Activated CD4-positive, alpha-beta memory T cell treated with anti-CD3 and anti-CD28 coated beads for 36 hours (primary cell): ENCODE data around the gene ZFYVE21. TPM values are rescaled to one million over a fixed set of nuclear protein-coding genes. Genes with fewer than 3 reads are reported as not detected.
A peak's percentile ranks its signal among the peaks of the same experiment; 100 is the strongest.

Experiments
- CTCF ChIA-PET: fragments of 350-600 bp; sonication (Branson Sonifier 250); formaldehyde crosslinking; loops from one replicate; lab custom pipeline; 2021; ENCODE audit warnings: antibody characterized with exemption, inconsistent platforms; lab: Charles Lee
- POLR2A ChIA-PET: fragments of 350-600 bp; sonication (Branson Sonifier 250); formaldehyde crosslinking; loops from one replicate; lab custom pipeline; 2021; ENCODE audit warnings: antibody characterized with exemption; lab: Charles Lee
- DNase-seq: peaks from one replicate; pipeline ENCODE4 v3.0.0-alpha.2; 2020
- H3K27ac Mint-ChIP-seq: one replicate; pipeline ENCODE4 v1.8.0; 2021; ENCODE audit warnings: mixed read lengths
- H3K27me3 Mint-ChIP-seq: one replicate; pipeline ENCODE4 v1.8.0; 2021; ENCODE audit warnings: mixed read lengths
- H3K36me3 Mint-ChIP-seq: one replicate; pipeline ENCODE4 v1.8.0; 2021; ENCODE audit warnings: mixed read lengths
- H3K4me1 Mint-ChIP-seq: one replicate; pipeline ENCODE4 v1.8.0; 2021; ENCODE audit warnings: low read depth, mixed read lengths
- H3K4me3 Mint-ChIP-seq: one replicate; pipeline ENCODE4 v1.8.0; 2021; ENCODE audit warnings: mild to moderate bottlenecking, mixed read lengths
- H3K9me3 Mint-ChIP-seq: one replicate; pipeline ENCODE4 v1.8.0; 2021; ENCODE audit warnings: mixed read lengths
- intact Hi-C: fragments of 100-400 bp; cut with micrococcal nuclease; formaldehyde crosslinking; loops from one replicate; pipeline ENCODE4 v1.15.1; 2023
- total RNA-seq, 2 experiments: library from RNA; stranded (reverse); gene quantifications; one replicate each; pipeline ENCODE4 v1.2.3, GENCODE V29; 2021

Gene ZFYVE21
- total RNA-seq, 2 experiments from 2014 or later = 14.9 to 15.9 TPM

GRCh38 chr14:103711516-103712431 lies 3.8 kb upstream of the ZFYVE21 start:
- H3K9me3 Mint-ChIP-seq = no peaks in the 10 kb centered on the region
- intact Hi-C loops = no loop called here
- ChIA-PET POLR2A (no interaction called here), CTCF (no interaction called here)
- peaks cover 33% of the 10 kb centered on the region for H3K4me1 Mint-ChIP-seq
- no peak overlapping the region for H3K4me3 Mint-ChIP-seq
- no peak overlapping the region for H3K27ac Mint-ChIP-seq
- H3K27me3 Mint-ChIP-seq = peaks cover 2% of the 10 kb centered on the region
- peaks cover 24% of the 10 kb centered on the region for H3K36me3 Mint-ChIP-seq
- no peak for DNase-seq

- no peak for DNase-seq
- Mint-ChIP-seq H3K4me3 (no peak overlapping the region), H3K27me3 (peaks cover 2% of the 10 kb centered on the region), H3K9me3 (no peaks in the 10 kb centered on the region), H3K36me3 (peaks cover 24% of the 10 kb centered on the region), H3K4me1 (peaks cover 43% of the 10 kb centered on the region), H3K27ac (no peak overlapping the region)
- POLR2A ChIA-PET = interaction anchor here (0.5 to 1.3 kb wide), 3 partner anchors 14 to 417 kb away, joined by 3 read pairs; no protein-coding TSS in a partner anchor
- CTCF ChIA-PET = no interaction called here
- intact Hi-C loops = no loop called here
Observed at GRCh38 chr14:103712633-103713247, 2.9 kb upstream of the ZFYVE21 start.

GRCh38 chr14:103713304-103714062 lies 2.1 kb upstream of the ZFYVE21 start:
- POLR2A ChIA-PET = interaction anchor here (0.5 to 1.3 kb wide), 3 partner anchors 15 to 417 kb away, joined by 3 read pairs; no protein-coding TSS in a partner anchor
- Mint-ChIP-seq H3K9me3 (no peaks in the 10 kb centered on the region), H3K4me1 (peaks cover 45% of the 10 kb centered on the region), H3K4me3 (peak overlapping the region; percentile 86), H3K36me3 (peaks cover 20% of the 10 kb centered on the region), H3K27me3 (peaks cover 2% of the 10 kb centered on the region), H3K27ac (no peak overlapping the region)
- intact Hi-C loops = loop anchor here (2.0 kb wide), 2 partner anchors 151 to 207 kb away; partner anchors contain the start of genes BAG5 and COA8
- CTCF ChIA-PET = no interaction called here
- DNase-seq = no peak

- intact Hi-C loops = loop anchor here (2.0 kb wide), 2 partner anchors 151 to 207 kb away; partner anchors contain the start of genes BAG5 and COA8
- peaks cover 50% of the 10 kb centered on the region for H3K4me1 Mint-ChIP-seq
- H3K9me3 Mint-ChIP-seq = no peaks in the 10 kb centered on the region
- peak overlapping the region; percentile 86 for H3K4me3 Mint-ChIP-seq
- POLR2A ChIA-PET = interaction anchor here (1.3 kb wide), 1 partner anchor 16 kb away, joined by 3 read pairs; no protein-coding TSS in a partner anchor
- H3K27ac Mint-ChIP-seq = peak overlapping the region; percentile 74
- peaks cover 17% of the 10 kb centered on the region for H3K36me3 Mint-ChIP-seq
- CTCF ChIA-PET = no interaction called here
- peaks cover 2% of the 10 kb centered on the region for H3K27me3 Mint-ChIP-seq
- no peak for DNase-seq
Observed at GRCh38 chr14:103714063-103714724, 1.4 kb upstream of the ZFYVE21 start.

- Mint-ChIP-seq H3K9me3 (no peaks in the 10 kb centered on the region), H3K4me1 (peaks cover 59% of the 10 kb centered on the region), H3K4me3 (peak overlapping the region; percentile 73), H3K27me3 (peaks cover 2% of the 10 kb centered on the region), H3K27ac (no peak overlapping the region), H3K36me3 (peaks cover 9% of the 10 kb centered on the region)
- intact Hi-C loops = no loop called here
- CTCF ChIA-PET = no interaction called here
- POLR2A ChIA-PET = interaction anchor here (0.6 to 1.6 kb wide), 9 partner anchors 12 to 90 kb away, joined by 3 to 5 read pairs (median 3); partner anchors contain the start of gene KLC1
- DNase-seq = peak; percentile 30
Observed at GRCh38 chr14:103716091-103716801, 636 bp downstream of the ZFYVE21 start.

- intact Hi-C loops = no loop called here
- Mint-ChIP-seq H3K27me3 (peaks cover 2% of the 10 kb centered on the region), H3K27ac (no peak overlapping the region), H3K9me3 (no peaks in the 10 kb centered on the region), H3K4me1 (peaks cover 65% of the 10 kb centered on the region), H3K4me3 (peak overlapping the region; percentile 73), H3K36me3 (peaks cover 7% of the 10 kb centered on the region)
- CTCF ChIA-PET = no interaction called here
- POLR2A ChIA-PET = interaction anchor here (1.1 kb wide), 1 partner anchor 84 kb away, joined by 3 read pairs; no protein-coding TSS in a partner anchor
- no peak for DNase-seq
Observed at GRCh38 chr14:103716899-103717411, 1.3 kb downstream of the ZFYVE21 start.

GRCh38 chr14:103718572-103718971 lies 3.0 kb downstream of the ZFYVE21 start:
- Mint-ChIP-seq H3K27me3 (peaks cover 2% of the 10 kb centered on the region), H3K9me3 (no peaks in the 10 kb centered on the region), H3K4me1 (peaks cover 52% of the 10 kb centered on the region), H3K36me3 (peaks cover 7% of the 10 kb centered on the region), H3K4me3 (no peak overlapping the region), H3K27ac (no peak overlapping the region)
- intact Hi-C loops = no loop called here
- ChIA-PET CTCF (interaction anchor here (1.8 kb wide), 1 partner anchor 192 kb away, joined by 6 read pairs; no protein-coding TSS in a partner anchor), POLR2A (no interaction called here)
- DNase-seq = no peak

GRCh38 chr14:103719751-103720150 lies 4.1 kb downstream of the ZFYVE21 start:
- POLR2A ChIA-PET = interaction anchor here (0.8 kb wide), 1 partner anchor 45 kb away, joined by 3 read pairs; no protein-coding TSS in a partner anchor
- CTCF ChIA-PET = no interaction called here

GRCh38 chr14:103721334-103722120 lies 5.9 kb downstream of the ZFYVE21 start:
- Mint-ChIP-seq H3K36me3 (no peaks in the 10 kb centered on the region), H3K27me3 (no peaks in the 10 kb centered on the region), H3K27ac (peak overlapping the region; percentile 60), H3K4me3 (no peak overlapping the region), H3K4me1 (peaks cover 39% of the 10 kb centered on the region), H3K9me3 (no peaks in the 10 kb centered on the region)
- ChIA-PET POLR2A (no interaction called here), CTCF (interaction anchor here (1.1 kb wide), 1 partner anchor 25 kb away, joined by 3 read pairs; no protein-coding TSS in a partner anchor)
- DNase-seq = peak; percentile 74
- intact Hi-C loops = no loop called here

More at GRCh38 chr14:103719751-103720150, 4.1 kb downstream of the ZFYVE21 start:
- intact Hi-C loops = no loop called here
- DNase-seq = no peak
- Mint-ChIP-seq H3K27me3 (peaks cover 2% of the 10 kb centered on the region), H3K36me3 (peaks cover 3% of the 10 kb centered on the region), H3K4me1 (peaks cover 43% of the 10 kb centered on the region), H3K27ac (no peak overlapping the region), H3K4me3 (no peak overlapping the region), H3K9me3 (no peaks in the 10 kb centered on the region)

- intact Hi-C loops = no loop called here
- ChIA-PET CTCF (no interaction called here), POLR2A (no interaction called here)
- H3K36me3 Mint-ChIP-seq = no peaks in the 10 kb centered on the region
- no peak for DNase-seq
- H3K4me3 Mint-ChIP-seq = no peak overlapping the region
- H3K4me1 Mint-ChIP-seq = peaks cover 23% of the 10 kb centered on the region
- H3K27ac Mint-ChIP-seq = no peak overlapping the region
- H3K27me3 Mint-ChIP-seq = no peaks in the 10 kb centered on the region
- H3K9me3 Mint-ChIP-seq = no peaks in the 10 kb centered on the region
Observed at GRCh38 chr14:103723748-103724081, 8.1 kb downstream of the ZFYVE21 start.
